ENCODE measurements around the gene NOS3. TPM values are rescaled to one million over a fixed set of nuclear protein-coding genes. Genes with fewer than 3 reads are reported as not detected.

NOS3 gene
- total and polyA plus RNA-seq, 9 of the 15 experiments (the other 6 are each of a cell fraction or from before 2014, with no cell fraction given) = 1.1 to 121 (median 23.6) TPM

- TF ChIP-seq ZBTB1 (CRISPR knock-in tag; IDR thresholded peaks at IDR 0.05; ENCODE audit: borderline replicate concordance, low read depth) = no peak
- no peak for TF ChIP-seq HMG20B (CRISPR knock-in tag; IDR thresholded peaks at IDR 0.05)
- no peak for TF ChIP-seq ZBTB12 (CRISPR knock-in tag; IDR thresholded peaks at IDR 0.05)
- TF ChIP-seq ZZZ3 (IDR thresholded peaks at IDR 0.05) = no peak
- no peak for TF ChIP-seq ZFP36 (IDR thresholded peaks at IDR 0.05; ENCODE audit: low read depth, low read length, partially characterized antibody)
- no peak for TF ChIP-seq GABPA (tag; conservative IDR thresholded peaks at IDR 0.05; ENCODE audit: low read depth)
- TF ChIP-seq TARDBP (IDR thresholded peaks at IDR 0.05) = no peak; the same call in 1 of the 2 replicates
- TF ChIP-seq ZNF124 (CRISPR knock-in tag; IDR thresholded peaks at IDR 0.05) = no peak
- TF ChIP-seq CBX5 (IDR thresholded peaks at IDR 0.05; ENCODE audit: borderline replicate concordance, low read depth) = no peak
- TF ChIP-seq NUFIP1 (IDR thresholded peaks at IDR 0.05; ENCODE audit: partially characterized antibody) = no peak
- no peak for TF ChIP-seq BCLAF1 (IDR thresholded peaks at IDR 0.05; ENCODE audit: borderline replicate concordance in 1 of 2, control insufficient read depth in 1 of 2, low read depth in 2 of 2, low read length in 1 of 2)
- TF ChIP-seq ATF2 (CRISPR knock-in tag; IDR thresholded peaks at IDR 0.05) = no peak
- TF ChIP-seq ZNF253 (CRISPR knock-in tag; conservative IDR thresholded peaks at IDR 0.05) = no peak
- TF ChIP-seq NFE2L1 (tag; IDR thresholded peaks at IDR 0.05; ENCODE audit: borderline replicate concordance, low read depth) = no peak
- no peak for TF ChIP-seq ZBTB2 (IDR thresholded peaks at IDR 0.05)
- TF ChIP-seq HNRNPLL (IDR thresholded peaks at IDR 0.05; ENCODE audit: low read depth, low read length, poor library complexity, severe bottlenecking) = no peak
- TF ChIP-seq HDGF (IDR thresholded peaks at IDR 0.05) = 0 out of 2 replicates have a peak, but pooled peaks have one; percentile 34
- no peak for TF ChIP-seq ZNF830 (CRISPR knock-in tag; IDR thresholded peaks at IDR 0.05)
- TF ChIP-seq FOXK2 (conservative IDR thresholded peaks at IDR 0.05 in 1 of 2, IDR thresholded peaks at IDR 0.05 in 1 of 2; ENCODE audit: low read depth in 2 of 2) = no peak
- 0 out of 2 replicates have a peak, but pooled peaks have one; percentile 27 for TF ChIP-seq PHB2 (IDR thresholded peaks at IDR 0.05; ENCODE audit: low read depth)
- no peak for TF ChIP-seq DLX4 (CRISPR knock-in tag; IDR thresholded peaks at IDR 0.05)
- no peak for TF ChIP-seq MEF2D (tag; conservative IDR thresholded peaks at IDR 0.05; ENCODE audit: low read depth)
- no peak for TF ChIP-seq ZC3H8 (IDR thresholded peaks at IDR 0.05)
Measured at GRCh38 chr7:150954986-150955518, 35.8 kb upstream of the NOS3 start (continued).

Data from K562 (cell line).